KOPT-K1 (cell line): Measurements from ENCODE around the gene THRB.
"Not testable (repeated sequence)": the region's sequence is repeated elsewhere in the genome, so short reads cannot be mapped to it uniquely, and the experiment has no call there.

Experiments
- H3K27ac ChIP-seq: fragments of 200-600 bp; sonication (generic); 2 replicates; pipeline ENCODE4 v1.5.1; 2016; ENCODE audit warnings: antibody characterized with exemption, mild to moderate bottlenecking, low read depth, low read length; ENCODE audit not compliant: poor library complexity, severe bottlenecking
- H3K36me3 ChIP-seq: fragments of 200-600 bp; sonication (generic); 2 replicates; pipeline ENCODE4 v1.5.1; 2017; ENCODE audit warnings: antibody characterized with exemption, mild to moderate bottlenecking, low read length, moderate library complexity; ENCODE audit not compliant: insufficient read depth
- H3K9me3 ChIP-seq: fragments of 200-600 bp; sonication (generic); 2 replicates; pipeline ENCODE4 v1.5.1; 2017; ENCODE audit warnings: antibody characterized with exemption, low read length, mild to moderate bottlenecking; ENCODE audit not compliant: insufficient read depth, poor library complexity, severe bottlenecking

Gene THRB

DNA sequence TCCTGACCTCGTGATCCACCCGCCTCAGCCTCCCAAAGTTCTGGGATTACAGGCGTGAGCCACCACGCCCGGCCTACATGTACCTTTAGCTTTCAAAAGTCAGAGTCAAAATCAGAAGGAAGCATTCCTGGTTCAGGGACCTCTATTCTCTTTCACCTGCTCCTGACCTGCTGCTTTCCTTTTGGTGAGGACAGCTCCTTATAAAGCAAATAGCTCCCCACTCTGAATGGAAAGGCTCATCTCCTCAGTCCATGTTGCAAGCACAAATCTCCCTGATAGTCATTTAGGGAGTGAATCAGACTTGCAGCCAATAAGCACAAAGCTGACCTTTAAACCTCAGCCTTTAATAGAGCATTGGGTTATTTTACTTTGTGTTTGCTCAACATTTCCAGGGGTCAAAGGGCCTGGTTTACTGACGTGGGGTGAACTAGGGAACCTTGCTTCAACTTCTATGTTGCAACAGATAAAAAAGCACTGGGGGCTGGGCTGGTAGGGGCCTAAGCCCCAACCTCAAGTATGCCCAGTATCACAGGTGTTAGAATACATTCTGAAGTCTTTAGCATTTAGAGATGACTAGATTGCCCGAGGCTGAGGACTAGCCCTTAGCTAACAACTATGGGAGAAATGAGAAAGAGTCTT lies 43.1 kb downstream of the THRB start:
- H3K36me3 ChIP-seq: no peaks in the 10 kb centered on the region
- no peaks in the 10 kb centered on the region for H3K9me3 ChIP-seq
- H3K27ac ChIP-seq: no peak overlapping the region

GRCh38 chr3:24450160-24450907 lies 44.3 kb downstream of the THRB start:
- no peaks in the 10 kb centered on the region for H3K9me3 ChIP-seq
- no peaks in the 10 kb centered on the region for H3K36me3 ChIP-seq
- no peak overlapping the region for H3K27ac ChIP-seq

DNA sequence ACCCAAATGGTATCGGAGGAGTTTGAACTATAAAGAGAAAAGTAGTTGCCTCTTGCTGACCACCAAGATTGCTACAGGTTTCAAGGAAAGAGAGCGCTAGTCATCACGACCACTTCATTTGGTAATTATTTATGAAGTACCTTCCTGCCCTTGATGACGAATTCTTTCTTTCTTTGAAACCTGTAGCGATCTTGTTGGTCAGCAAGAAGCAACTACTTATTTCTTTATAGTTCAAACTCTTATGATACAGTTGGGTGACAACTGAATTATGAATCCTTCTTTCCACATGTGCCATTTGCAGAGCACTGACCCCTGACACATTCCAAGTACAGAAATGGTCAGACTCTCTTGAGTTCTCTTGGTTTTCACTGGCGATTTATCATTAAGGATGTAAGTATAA lies 46.8 kb downstream of the THRB start:
- no peaks in the 10 kb centered on the region for H3K36me3 ChIP-seq
- H3K9me3 ChIP-seq: no peaks in the 10 kb centered on the region
- no peak overlapping the region for H3K27ac ChIP-seq

DNA sequence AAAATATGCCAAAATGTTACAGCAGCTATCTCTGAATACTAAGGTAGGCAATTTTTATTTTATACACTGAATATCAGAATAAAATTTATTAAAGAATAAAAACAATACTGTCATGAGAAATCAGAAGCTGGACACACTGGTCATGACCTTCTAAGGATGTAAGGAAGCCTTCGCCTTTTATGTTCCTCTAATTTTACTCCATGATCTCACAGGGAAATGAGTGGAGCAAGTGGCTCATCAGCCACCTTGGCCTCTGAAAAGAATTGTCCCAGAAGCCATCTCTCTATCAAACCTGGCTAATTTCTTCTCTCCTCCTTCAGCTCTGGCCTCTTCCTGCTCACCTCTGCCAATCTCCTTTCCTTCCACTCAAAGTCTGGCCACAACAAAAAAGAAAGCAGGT lies 48.6 kb downstream of the THRB start:
- Histone ChIP-seq H3K36me3 (no peaks in the 10 kb centered on the region), H3K27ac (no peak overlapping the region), H3K9me3 (no peaks in the 10 kb centered on the region)

DNA sequence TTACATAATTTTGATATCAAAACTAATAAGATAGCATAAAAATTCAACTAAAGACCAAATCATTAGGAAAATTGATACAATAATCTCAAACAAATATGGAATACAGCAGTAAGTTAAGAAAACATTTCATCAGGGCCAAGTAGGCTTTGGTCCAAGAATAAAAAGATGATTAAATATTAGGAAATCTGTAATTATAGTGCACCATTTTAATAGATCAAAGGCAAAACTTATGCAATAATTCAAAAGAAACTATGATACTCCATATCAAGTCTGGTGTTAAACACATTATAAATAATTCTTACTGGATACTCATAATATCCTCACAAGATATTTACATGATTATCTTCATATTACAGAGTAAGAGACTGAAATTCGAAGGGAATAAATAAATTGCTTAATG lies 51.2 kb downstream of the THRB start:
- no peaks in the 10 kb centered on the region for H3K9me3 ChIP-seq
- H3K36me3 ChIP-seq: no peaks in the 10 kb centered on the region
- no peak overlapping the region for H3K27ac ChIP-seq

DNA sequence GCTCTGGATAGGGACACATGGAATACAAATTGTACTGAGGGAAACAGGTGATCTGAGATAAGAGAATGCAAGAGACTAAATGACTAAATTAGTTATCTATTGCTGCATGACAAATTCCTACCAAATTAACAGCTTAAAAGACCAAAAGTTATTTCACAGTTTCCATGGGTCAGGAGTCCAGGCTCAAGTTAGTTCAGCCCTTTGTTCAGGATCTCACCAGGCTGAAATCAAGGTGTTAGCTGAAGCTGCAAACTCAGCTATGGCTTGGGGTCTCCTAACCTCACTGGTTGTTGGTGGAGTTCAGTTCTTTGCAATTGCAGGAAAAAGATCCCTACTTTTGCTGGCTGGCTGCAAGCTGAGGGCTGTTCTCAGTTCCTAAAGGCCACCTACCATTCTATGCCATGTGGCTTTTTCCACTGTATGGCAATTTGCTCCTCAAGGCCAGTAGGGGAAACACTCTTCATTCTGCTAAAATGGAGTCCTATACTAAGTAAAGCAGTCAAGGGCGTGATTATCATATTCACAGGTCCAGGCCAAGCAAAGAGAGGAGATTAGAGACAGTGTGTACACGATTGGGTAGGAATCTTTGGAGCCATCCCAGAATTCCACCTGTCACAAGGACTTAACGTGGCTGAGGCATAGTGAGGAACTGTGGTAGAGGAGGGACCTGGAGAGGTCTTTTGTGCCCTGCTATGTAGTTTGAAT lies 53.7 kb downstream of the THRB start:
- no peaks in the 10 kb centered on the region for H3K9me3 ChIP-seq
- no peaks in the 10 kb centered on the region for H3K36me3 ChIP-seq
- H3K27ac ChIP-seq: no peak overlapping the region

- no peak overlapping the region for H3K27ac ChIP-seq
- H3K36me3 ChIP-seq: no peaks in the 10 kb centered on the region
Measured at GRCh38 chr3:24439021-24439420, 55.6 kb downstream of the THRB start.

DNA sequence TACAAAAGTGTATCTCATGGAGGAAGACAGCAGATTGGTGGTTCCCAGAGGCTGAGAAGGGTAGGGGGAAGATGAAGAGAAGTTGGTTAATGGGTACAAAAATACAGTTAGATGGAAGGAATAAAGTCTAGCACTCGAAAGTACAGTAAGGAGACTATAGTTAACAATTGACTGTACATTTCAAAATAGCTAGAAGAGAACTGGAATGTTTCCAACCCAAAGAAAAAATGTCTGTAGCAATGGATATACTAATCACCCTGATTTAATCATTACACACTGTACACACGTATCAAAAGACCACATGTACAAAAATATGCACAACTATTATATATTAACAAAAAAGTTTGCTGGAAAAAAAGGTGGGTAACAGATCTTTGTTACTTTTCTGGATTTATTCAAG lies 57.3 kb downstream of the THRB start:
- Histone ChIP-seq H3K9me3 (no peaks in the 10 kb centered on the region), H3K27ac (no peak overlapping the region), H3K36me3 (no peaks in the 10 kb centered on the region)

More at GRCh38 chr3:24439021-24439420, 55.6 kb downstream of the THRB start:
- no peaks in the 10 kb centered on the region for H3K9me3 ChIP-seq

GRCh38 chr3:24435584-24435983 lies 59.1 kb downstream of the THRB start:
- no peaks in the 10 kb centered on the region for H3K36me3 ChIP-seq
- H3K9me3 ChIP-seq: no peaks in the 10 kb centered on the region
- H3K27ac ChIP-seq: no peak overlapping the region

GRCh38 chr3:24434651-24435050 lies 60.0 kb downstream of the THRB start:
- Histone ChIP-seq H3K27ac (no peak overlapping the region), H3K36me3 (no peaks in the 10 kb centered on the region)

DNA sequence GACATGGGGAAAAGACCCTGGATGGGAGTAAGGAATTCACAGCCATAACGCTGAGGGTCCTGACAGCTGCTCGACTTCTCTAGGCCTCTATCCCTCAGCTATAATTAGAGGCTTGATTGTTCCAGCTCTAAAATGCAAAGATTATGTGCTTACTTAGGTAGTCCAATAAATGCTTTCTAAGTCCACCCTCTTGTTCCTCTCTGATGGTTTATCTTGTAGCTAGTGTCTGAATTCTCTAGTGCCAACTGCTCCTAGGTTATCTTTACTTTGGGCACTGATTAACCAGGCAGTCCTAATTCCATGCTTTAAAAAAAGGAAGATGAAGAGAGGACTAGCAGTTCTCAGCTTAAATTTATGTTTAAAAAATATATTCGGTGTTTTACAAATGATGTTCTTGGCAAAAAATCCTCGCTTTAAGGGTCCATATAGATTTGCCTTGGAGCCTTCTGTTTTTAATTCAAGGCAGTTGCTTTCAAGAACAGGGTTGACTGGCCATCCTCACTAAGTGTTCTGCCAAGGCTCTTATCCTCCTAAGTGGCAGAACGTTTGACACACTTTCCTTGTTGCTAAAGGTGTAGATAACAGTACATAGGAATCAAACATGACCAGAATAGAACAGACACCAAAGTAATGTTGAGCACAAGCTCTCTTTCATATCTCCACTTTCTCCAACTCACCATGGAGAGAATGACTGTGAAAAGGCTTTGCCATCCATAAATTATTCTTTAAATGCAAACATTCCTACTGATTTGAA lies 60.6 kb downstream of the THRB start:
- H3K9me3 ChIP-seq: no peaks in the 10 kb centered on the region
- no peak overlapping the region for H3K27ac ChIP-seq

More at GRCh38 chr3:24434651-24435050, 60.0 kb downstream of the THRB start:
- H3K9me3 ChIP-seq: no peaks in the 10 kb centered on the region

DNA sequence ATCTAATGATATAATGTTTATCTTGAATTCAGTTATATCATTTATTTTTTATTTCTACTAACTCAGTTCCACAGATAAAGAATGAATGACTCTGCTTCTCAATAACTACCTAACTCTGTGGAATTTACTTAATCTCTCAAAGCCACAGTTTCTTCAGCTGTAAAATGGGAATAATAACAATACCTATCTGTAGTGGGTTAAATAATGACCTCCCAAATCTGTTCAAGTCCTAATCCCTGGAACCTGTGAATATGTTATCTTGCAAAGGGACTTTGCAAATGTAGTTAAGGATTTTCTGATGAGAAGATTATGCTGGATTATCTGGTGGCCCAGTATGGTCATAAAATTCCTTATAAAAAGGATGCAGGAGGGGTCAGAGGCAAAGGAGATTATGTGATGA lies 61.7 kb downstream of the THRB start:
- no peak overlapping the region for H3K27ac ChIP-seq
- H3K36me3 ChIP-seq: no peaks in the 10 kb centered on the region
- H3K9me3 ChIP-seq: no peaks in the 10 kb centered on the region

More for the DNA sequence above, 60.6 kb downstream of the THRB start:
- no peaks in the 10 kb centered on the region for H3K36me3 ChIP-seq

GRCh38 chr3:24428481-24428880 lies 66.2 kb downstream of the THRB start:
- Histone ChIP-seq H3K36me3 (no peaks in the 10 kb centered on the region), H3K9me3 (no peaks in the 10 kb centered on the region), H3K27ac (no peak overlapping the region)

GRCh38 chr3:24426896-24427295 lies 67.8 kb downstream of the THRB start:
- Histone ChIP-seq H3K9me3 (no peaks in the 10 kb centered on the region), H3K36me3 (no peaks in the 10 kb centered on the region), H3K27ac (no peak overlapping the region)

DNA sequence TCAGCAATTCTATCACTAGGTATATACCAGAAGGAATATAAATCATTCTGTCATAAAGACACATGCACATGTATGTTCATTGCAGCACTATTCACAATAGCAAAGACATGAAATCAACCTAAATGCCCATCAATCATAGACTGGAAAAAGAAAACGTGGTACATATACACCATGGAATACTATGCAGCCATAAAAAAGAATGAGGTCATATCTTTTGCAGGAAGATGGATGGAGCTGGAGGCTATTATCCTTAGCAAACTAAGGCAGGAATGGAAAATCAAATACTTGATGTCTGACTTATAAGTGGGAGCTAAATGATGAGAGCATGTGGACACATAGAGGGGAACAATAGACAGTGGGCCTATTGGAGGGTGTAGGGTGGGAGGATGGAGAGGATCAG lies 73.8 kb downstream of the THRB start:
- H3K36me3 ChIP-seq, H3K9me3 ChIP-seq, H3K27ac ChIP-seq: not testable (repeated sequence)
